HG03135 (cell line): ENCODE data around the gene FSCN2.
A peak's percentile ranks its signal among the peaks of the same experiment; 100 is the strongest.

Experiments used
- ATAC-seq: cut with Tn5 transposase; IDR thresholded peaks from one replicate; pipeline ENCODE4 v1.9.1; 2021; ENCODE audit warnings: mild to moderate bottlenecking, moderate library complexity; ENCODE audit not compliant: unreplicated experiment

FSCN2 gene

GRCh38 chr17:81552244-81553017, 24.3 kb downstream of the FSCN2 start, which contains the start of gene FAAP100:
FAAP100 (minus strand) TSS chr17:81552353; CDS start chr17:81552330, 23 bp downstream.
- peak; percentile 53 for ATAC-seq

- peak; percentile 32 for ATAC-seq
Measured at GRCh38 chr17:81553018-81553615, 24.9 kb downstream of the FSCN2 start.

GRCh38 chr17:81553616-81554181, 25.5 kb downstream of the FSCN2 start:
- no peak for ATAC-seq

GRCh38 chr17:81556175-81556691, 28.1 kb downstream of the FSCN2 start:
- no peak for ATAC-seq

GRCh38 chr17:81556863-81557262, 28.7 kb downstream of the FSCN2 start:
- ATAC-seq = no peak

- ATAC-seq = no peak
Measured at GRCh38 chr17:81557276-81558114, 29.3 kb downstream of the FSCN2 start.

- ATAC-seq = no peak
Measured at GRCh38 chr17:81558115-81558468, 29.9 kb downstream of the FSCN2 start.

- ATAC-seq = no peak
Measured at GRCh38 chr17:81558941-81559806, 31.0 kb downstream of the FSCN2 start.

- ATAC-seq = no peak
Measured at GRCh38 chr17:81561494-81561885, 33.3 kb downstream of the FSCN2 start.

- ATAC-seq = no peak
Measured at GRCh38 chr17:81563861-81564586, 35.8 kb downstream of the FSCN2 start.

- no peak for ATAC-seq
Measured at GRCh38 chr17:81564778-81565177, 36.6 kb downstream of the FSCN2 start.

- no peak for ATAC-seq
Measured at GRCh38 chr17:81565231-81565630, 37.1 kb downstream of the FSCN2 start.

GRCh38 chr17:81566461-81567126, 38.4 kb downstream of the FSCN2 start:
- no peak for ATAC-seq

- ATAC-seq = no peak
Measured at GRCh38 chr17:81567191-81567590, 39.0 kb downstream of the FSCN2 start.

- no peak for ATAC-seq
Measured at GRCh38 chr17:81568416-81568815, 40.2 kb downstream of the FSCN2 start.

- no peak for ATAC-seq
Measured at GRCh38 chr17:81569986-81570514, 41.9 kb downstream of the FSCN2 start.

- ATAC-seq = no peak
Measured at GRCh38 chr17:81570964-81571363, 42.8 kb downstream of the FSCN2 start.

GRCh38 chr17:81572563-81573168, 44.5 kb downstream of the FSCN2 start:
- ATAC-seq = no peak
